ENCODE results near the gene USH2A.

DNA sequence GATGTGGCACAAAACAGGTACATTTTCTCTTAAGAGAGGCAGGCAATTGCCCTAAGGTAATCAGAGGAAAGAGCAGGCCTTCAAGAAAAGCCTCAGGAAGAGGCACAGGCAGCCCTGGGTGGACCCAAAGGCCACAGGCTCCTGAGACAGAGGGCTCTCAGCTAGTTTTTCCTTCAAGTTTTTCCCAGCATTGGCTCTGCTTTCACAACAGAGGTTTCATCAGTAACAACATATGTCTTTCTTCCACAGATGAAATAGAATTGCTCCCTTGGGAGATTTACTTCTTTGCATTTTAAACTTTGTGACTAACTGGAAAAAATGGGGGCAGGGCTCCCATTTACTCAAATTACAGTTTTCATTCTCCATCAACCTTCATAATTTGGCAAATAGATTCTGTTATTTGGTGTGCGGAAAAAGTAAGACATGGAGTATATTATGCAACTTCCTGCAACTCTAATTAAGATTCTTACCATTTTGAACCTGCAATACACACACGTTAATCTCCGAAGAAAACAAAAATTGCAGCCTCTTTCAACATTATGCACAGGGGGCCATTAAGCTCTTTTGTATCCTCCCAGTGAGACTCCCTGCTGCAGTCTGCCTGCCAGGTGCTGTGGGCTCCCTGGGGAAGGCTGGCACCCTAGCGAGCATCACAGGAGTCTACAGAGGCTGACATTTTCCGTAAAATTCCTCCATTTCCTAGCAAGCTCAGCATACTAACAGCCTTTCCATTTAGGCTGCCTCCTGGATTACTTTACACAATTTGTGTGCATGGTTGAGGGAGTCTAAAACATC, 282.3 kb downstream of the USH2A start:
- TF ChIP-seq, protein P1, sequence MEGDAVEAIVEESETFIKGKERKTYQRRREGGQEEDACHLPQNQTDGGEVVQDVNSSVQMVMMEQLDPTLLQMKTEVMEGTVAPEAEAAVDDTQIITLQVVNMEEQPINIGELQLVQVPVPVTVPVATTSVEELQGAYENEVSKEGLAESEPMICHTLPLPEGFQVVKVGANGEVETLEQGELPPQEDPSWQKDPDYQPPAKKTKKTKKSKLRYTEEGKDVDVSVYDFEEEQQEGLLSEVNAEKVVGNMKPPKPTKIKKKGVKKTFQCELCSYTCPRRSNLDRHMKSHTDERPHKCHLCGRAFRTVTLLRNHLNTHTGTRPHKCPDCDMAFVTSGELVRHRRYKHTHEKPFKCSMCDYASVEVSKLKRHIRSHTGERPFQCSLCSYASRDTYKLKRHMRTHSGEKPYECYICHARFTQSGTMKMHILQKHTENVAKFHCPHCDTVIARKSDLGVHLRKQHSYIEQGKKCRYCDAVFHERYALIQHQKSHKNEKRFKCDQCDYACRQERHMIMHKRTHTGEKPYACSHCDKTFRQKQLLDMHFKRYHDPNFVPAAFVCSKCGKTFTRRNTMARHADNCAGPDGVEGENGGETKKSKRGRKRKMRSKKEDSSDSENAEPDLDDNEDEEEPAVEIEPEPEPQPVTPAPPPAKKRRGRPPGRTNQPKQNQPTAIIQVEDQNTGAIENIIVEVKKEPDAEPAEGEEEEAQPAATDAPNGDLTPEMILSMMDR (IDR thresholded peaks at IDR 0.05), result no peak
- TF ChIP-seq POLR2A (IDR thresholded peaks at IDR 0.05), result no peak

Data from adrenal gland (tissue), 5 donors.